Keratinocyte (primary cell): ENCODE measurements around the gene TNPO1. TPM values are rescaled to one million over a fixed set of nuclear protein-coding genes. Genes with fewer than 3 reads are reported as not detected.

Experiments
- DNase-seq: peaks from one replicate; pipeline ENCODE4 v3.0.0-alpha.2; 2011; ENCODE audit warnings: low read depth, missing footprints, low spot score
- FAIRE-seq: peaks from 2 replicates; lab custom pipeline; 2011; peaks lifted over from hg19 to GRCh38; lab: Jason Lieb, UNC
- H2AFZ ChIP-seq: 2 replicates; pipeline ENCODE4 v1.6.0; 2012; ENCODE audit warnings: low read length, control low read depth, inconsistent platforms; ENCODE audit not compliant: control insufficient read depth
- H3K27ac ChIP-seq: 2 replicates; pipeline ENCODE4 v1.5.1; 2011; ENCODE audit warnings: low read length; ENCODE audit not compliant: control insufficient read depth, insufficient read depth
- H3K27me3 ChIP-seq: 3 replicates; pipeline ENCODE4 v1.6.0; 2011; ENCODE audit warnings: low read length; ENCODE audit not compliant: control insufficient read depth, insufficient read depth; ENCODE audit errors: extremely low read depth
- H3K36me3 ChIP-seq, 2 experiments: 2 replicates in 1 of 2; 3 replicates in 1 of 2; pipeline ENCODE4 v1.5.1; 2011; ENCODE audit warnings: low read length in 2 of 2, mild to moderate bottlenecking in 1 of 2; ENCODE audit not compliant: control insufficient read depth in 2 of 2, insufficient read depth in 2 of 2; ENCODE audit errors: extremely low read depth in 1 of 2
- H3K4me1 ChIP-seq: 3 replicates; pipeline ENCODE4 v1.5.1; 2011; ENCODE audit warnings: low read length; ENCODE audit not compliant: control insufficient read depth, insufficient read depth; ENCODE audit errors: extremely low read depth
- H3K4me2 ChIP-seq: 3 replicates; pipeline ENCODE4 v1.6.0; 2011; ENCODE audit warnings: low read depth, low read length; ENCODE audit not compliant: control insufficient read depth, insufficient read depth; ENCODE audit errors: extremely low read depth
- H3K4me3 ChIP-seq, 3 experiments: fragments of 200-600 bp in 1 of 3; sonication (generic) in 1 of 3; 2 replicates in 2 of 3; 3 replicates in 1 of 3; pipeline ENCODE4 v1.5.1; 2011 to 2016; ENCODE audit warnings: low read length in 3 of 3, mild to moderate bottlenecking in 3 of 3, control low read depth in 2 of 3, inconsistent platforms in 1 of 3, low read depth in 1 of 3, mixed read lengths in 1 of 3, mixed run types in 1 of 3, moderate library complexity in 1 of 3; ENCODE audit not compliant: control insufficient read depth in 2 of 3, insufficient read depth in 2 of 3; ENCODE audit errors: extremely low read depth in 1 of 3
- H3K79me2 ChIP-seq: 2 replicates; pipeline ENCODE4 v1.6.0; 2012; ENCODE audit warnings: low read length; ENCODE audit not compliant: control insufficient read depth, insufficient read depth
- H3K9ac ChIP-seq: 3 replicates; pipeline ENCODE4 v1.6.0; 2011; ENCODE audit warnings: low read length; ENCODE audit not compliant: control insufficient read depth, insufficient read depth; ENCODE audit errors: extremely low read depth
- H3K9me1 ChIP-seq: 3 replicates; pipeline ENCODE4 v1.6.0; 2011; ENCODE audit warnings: low read length; ENCODE audit not compliant: control insufficient read depth, insufficient read depth; ENCODE audit errors: extremely low read depth
- H3K9me3 ChIP-seq: 2 replicates; pipeline ENCODE4 v1.5.1; 2012; ENCODE audit warnings: low read depth, low read length; ENCODE audit not compliant: control insufficient read depth
- H4K20me1 ChIP-seq: 3 replicates; pipeline ENCODE4 v1.6.0; 2011; ENCODE audit warnings: low read length; ENCODE audit not compliant: control insufficient read depth, insufficient read depth; ENCODE audit errors: extremely low read depth
- CTCF ChIP-seq, 3 experiments: IDR thresholded peaks in 1 of 3; conservative IDR thresholded peaks in 1 of 3; optimal IDR thresholded peaks in 1 of 3; 2 replicates in 2 of 3; 3 replicates in 1 of 3; pipeline versions ENCODE3 to v1.5.1; 2011; ENCODE audit warnings: low read length in 3 of 3, mild to moderate bottlenecking in 3 of 3, moderate library complexity in 2 of 3, control low read depth in 1 of 3, inconsistent platforms in 1 of 3; ENCODE audit not compliant: insufficient read depth in 2 of 3; ENCODE audit errors: extremely low read depth in 1 of 3
- EZH2 ChIP-seq: IDR thresholded peaks from one replicate; pipeline ENCODE4 v1.6.1; 2012; ENCODE audit warnings: inconsistent platforms, mild to moderate bottlenecking, low read length, moderate library complexity
- dilution Hi-C: fragments of 300-500 bp; cut with MboI; formaldehyde crosslinking; loops from one replicate; pipeline ENCODE4 v1.7.0; 2020; ENCODE audit warnings: low sequenced_read_pairs; ENCODE audit not compliant: extremely low pct_ligation_motif_present
- polyA plus RNA-seq, 5 experiments: library from polyadenylated mRNA; depleted of rRNA in 3 of 5; stranded (reverse) in 3 of 5; stranded (forward) in 1 of 5; unstranded in 1 of 5; fragments of >200 nt; gene quantifications; 1 replicate in 1 of 5; 2 replicates in 3 of 5; 3 replicates in 1 of 5; pipeline versions ENCODE4 v1.2.1 to v1.2.3, GENCODE V29; 2011 to 2012; ENCODE audit warnings: missing spikeins in 2 of 5, low read depth in 1 of 5, low replicate concordance in 1 of 5

The TNPO1 gene
- polyA plus RNA-seq, 1 donor (not counting 4 experiments of a cell fraction or from before 2014, with no cell fraction given), result 123 TPM

- Histone ChIP-seq H3K9me1 (no peaks in the 10 kb centered on the region), H3K4me2 (peak overlapping the region; percentile 99), H3K27me3 (no peaks in the 10 kb centered on the region), H3K79me2 (peaks cover 35% of the 10 kb centered on the region), H4K20me1 (no peaks in the 10 kb centered on the region), H2AFZ (peak overlapping the region; percentile 88), H3K27ac (peak overlapping the region; percentile 99), H3K9ac (peak overlapping the region; percentile 97), H3K9me3 (no peaks in the 10 kb centered on the region), H3K4me3 (peak overlapping the region; percentile 74 to 96 (median 91)), H3K36me3 (no peaks in the 10 kb centered on the region), H3K4me1 (peaks cover 38% of the 10 kb centered on the region)
- DNase-seq (no peak), FAIRE-seq (no peak)
- TF ChIP-seq EZH2, result no peak
- TF ChIP-seq CTCF (optimal IDR thresholded peaks at IDR 0.05 in 1 of 3, IDR thresholded peaks at IDR 0.05 in 1 of 3, conservative IDR thresholded peaks at IDR 0.05 in 1 of 3; ENCODE audit: extremely low read depth in 1 of 3, insufficient read depth in 2 of 3, low read length in 3 of 3), result no peak
- dilution Hi-C loops, result no loop called here
Measured at GRCh38 chr5:72955143-72955767, 138.8 kb downstream of the TNPO1 start.

GRCh38 chr5:72955768-72956323, 139.4 kb downstream of the TNPO1 start, which contains the start of gene FCHO2:
FCHO2 (plus strand) TSS chr5:72956041; CDS start chr5:72956097, 56 bp downstream.
- FAIRE-seq, result peak; percentile 13
- dilution Hi-C loops, result no loop called here
- H3K4me1 ChIP-seq, result peaks cover 38% of the 10 kb centered on the region
- peak within 1 kb of the TSS; percentile 97 for H3K9ac ChIP-seq
- no peaks in the 10 kb centered on the region for H3K9me3 ChIP-seq
- H3K4me3 ChIP-seq, result peak within 1 kb of the TSS; percentile 74 to 96 (median 91)
- peak; percentile 92 for DNase-seq
- peak within 1 kb of the TSS; percentile 99 for H3K4me2 ChIP-seq
- peak within 1 kb of the TSS; percentile 91 for H2AFZ ChIP-seq
- H3K9me1 ChIP-seq, result no peaks in the 10 kb centered on the region
- no peaks in the 10 kb centered on the region for H3K36me3 ChIP-seq
- TF ChIP-seq EZH2, result no peak
- TF ChIP-seq CTCF (optimal IDR thresholded peaks at IDR 0.05 in 1 of 3, IDR thresholded peaks at IDR 0.05 in 1 of 3, conservative IDR thresholded peaks at IDR 0.05 in 1 of 3; ENCODE audit: extremely low read depth in 1 of 3, insufficient read depth in 2 of 3, low read length in 3 of 3), result peak; percentile 58 to 95 (median 88)
- peak within 1 kb of the TSS; percentile 99 for H3K27ac ChIP-seq
- peaks cover 41% of the 10 kb centered on the region for H3K79me2 ChIP-seq
- no peaks in the 10 kb centered on the region for H3K27me3 ChIP-seq
- no peaks in the 10 kb centered on the region for H4K20me1 ChIP-seq
